Measurements from ENCODE around the gene NACC2. TPM values are rescaled to one million over a fixed set of nuclear protein-coding genes. Genes with fewer than 3 reads are reported as not detected.

The NACC2 gene
- total and polyA plus RNA-seq, 4 donors, result 4.8 to 17.8 (median 8.8) TPM

DNA sequence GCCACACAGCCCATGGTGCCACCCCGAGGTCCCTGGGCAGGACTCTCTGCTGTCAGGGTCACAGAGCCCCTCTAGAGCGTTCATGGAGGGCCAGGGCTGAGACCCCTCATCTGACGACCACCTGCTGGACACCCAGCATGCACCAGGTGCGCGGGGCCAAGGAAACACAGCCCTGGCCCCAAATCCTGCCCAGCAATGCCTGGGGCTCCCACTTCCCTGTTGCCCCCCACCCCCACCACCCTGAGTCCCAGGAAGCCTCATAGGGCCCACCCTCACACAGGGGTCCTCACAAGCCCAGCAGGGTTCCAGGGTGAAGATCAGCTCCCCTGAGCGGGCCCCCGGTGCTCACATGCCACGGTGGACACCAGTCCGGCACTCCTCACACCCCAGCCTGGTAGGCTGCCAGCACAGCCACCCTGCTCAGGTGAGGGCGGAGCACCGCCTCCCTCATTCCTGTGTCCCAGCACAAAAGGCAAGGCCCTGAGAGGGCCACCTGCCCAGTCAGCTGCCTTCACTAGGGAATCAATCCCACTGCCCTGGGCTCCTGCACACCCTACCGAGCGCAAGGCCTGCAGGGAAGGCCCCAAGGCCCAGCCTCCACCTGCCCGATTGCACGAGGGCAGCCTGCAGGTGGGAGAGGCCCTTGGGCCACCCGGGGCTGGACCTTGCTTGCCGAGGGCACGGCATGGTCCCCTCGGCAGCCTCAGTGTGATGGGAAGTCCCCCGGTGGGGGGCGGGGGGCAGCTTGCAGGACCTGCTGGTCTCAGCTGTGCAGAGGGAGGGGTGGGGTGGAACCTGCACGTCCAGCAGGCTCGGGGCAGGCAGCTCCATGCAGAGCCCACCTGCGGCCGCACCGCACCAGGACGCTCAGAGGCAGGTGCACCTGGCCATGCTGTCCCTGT is 77.5 kb downstream of the NACC2 start:
- Histone ChIP-seq H3K4me3 (ENCODE audit: low read depth in 1 of 3, low read length in 3 of 3) (no peak overlapping the region), H3K9me3 (ENCODE audit: control insufficient read depth in 4 of 4, low read length in 3 of 4) (no peaks in the 10 kb centered on the region), H3K9ac (ENCODE audit: low read depth in 1 of 2, low read length in 2 of 2) (no peak overlapping the region), H3K36me3 (ENCODE audit: control insufficient read depth in 4 of 4, insufficient read depth in 3 of 4, low read depth in 1 of 4, low read length in 3 of 4) (peaks cover 0 to 7% (median 0%) of the 10 kb centered on the region in 4 donors), H3K27ac (ENCODE audit: low read depth in 1 of 2, low read length in 2 of 2) (no peak overlapping the region), H3K27me3 (ENCODE audit: control insufficient read depth in 4 of 4, insufficient read depth in 4 of 4, low read length in 3 of 4) (no peaks in the 10 kb centered on the region), H3K4me1 (ENCODE audit: control insufficient read depth in 4 of 4, insufficient read depth in 4 of 4, low read length in 3 of 4) (peaks cover 3 to 15% (median 9%) of the 10 kb centered on the region in 4 donors)
- no peak for DNase-seq (ENCODE audit: low spot score)
- TF ChIP-seq RXRA (IDR thresholded peaks at IDR 0.05) (no peak), FOXA2 (IDR thresholded peaks at IDR 0.05) (no peak), HNF4A (conservative IDR thresholded peaks at IDR 0.05) (no peak)
- WGBS, result 96% methylated on average over 27 of the region's 27 CpGs

DNA sequence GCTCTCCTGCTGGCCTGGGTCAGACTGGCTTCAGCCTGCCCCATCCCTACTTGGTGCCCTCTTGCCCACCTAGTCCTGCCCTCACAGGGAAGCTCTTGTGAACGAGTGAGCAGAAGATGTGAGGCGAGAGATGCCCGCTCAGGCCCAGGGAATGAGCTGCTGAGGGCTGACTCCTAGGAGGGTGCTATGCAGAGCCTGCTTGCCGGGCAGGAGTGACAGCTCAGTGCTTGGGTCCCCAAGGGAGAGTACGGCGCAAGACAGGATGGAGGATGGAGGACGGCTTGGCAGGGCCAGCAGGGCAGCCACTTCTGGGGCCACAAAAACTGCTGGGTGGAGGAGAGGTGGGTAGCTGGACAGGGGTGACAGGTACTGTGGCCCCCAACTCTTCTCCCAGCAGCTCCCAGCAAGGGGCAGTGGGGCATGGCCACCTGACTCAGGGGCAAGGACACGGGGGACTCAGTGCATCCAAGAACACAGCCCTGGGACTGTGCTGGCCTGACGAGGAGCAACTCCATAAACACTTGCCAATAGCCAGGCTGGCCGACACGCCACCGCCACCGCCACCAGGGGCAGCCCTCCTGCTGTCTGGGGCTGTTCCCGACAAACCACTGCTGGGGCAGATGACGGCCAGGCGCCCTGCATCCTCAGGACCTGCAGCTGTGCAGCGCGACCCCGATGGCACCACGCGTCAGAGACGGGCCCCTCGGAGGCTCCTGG is 78.4 kb downstream of the NACC2 start:
- Histone ChIP-seq H3K27ac (ENCODE audit: low read depth in 1 of 2, low read length in 2 of 2) (no peak overlapping the region), H3K36me3 (ENCODE audit: control insufficient read depth in 4 of 4, insufficient read depth in 3 of 4, low read depth in 1 of 4, low read length in 3 of 4) (peaks cover 0 to 9% (median 0%) of the 10 kb centered on the region in 4 donors), H3K4me1 (ENCODE audit: control insufficient read depth in 4 of 4, insufficient read depth in 4 of 4, low read length in 3 of 4) (peaks cover 8 to 15% (median 12%) of the 10 kb centered on the region in 4 donors), H3K9ac (ENCODE audit: low read depth in 1 of 2, low read length in 2 of 2) (no peak overlapping the region), H3K27me3 (ENCODE audit: control insufficient read depth in 4 of 4, insufficient read depth in 4 of 4, low read length in 3 of 4) (no peaks in the 10 kb centered on the region), H3K4me3 (ENCODE audit: low read depth in 1 of 3, low read length in 3 of 3) (no peak overlapping the region), H3K9me3 (ENCODE audit: control insufficient read depth in 4 of 4, low read length in 3 of 4) (no peaks in the 10 kb centered on the region)
- TF ChIP-seq, protein P1, sequence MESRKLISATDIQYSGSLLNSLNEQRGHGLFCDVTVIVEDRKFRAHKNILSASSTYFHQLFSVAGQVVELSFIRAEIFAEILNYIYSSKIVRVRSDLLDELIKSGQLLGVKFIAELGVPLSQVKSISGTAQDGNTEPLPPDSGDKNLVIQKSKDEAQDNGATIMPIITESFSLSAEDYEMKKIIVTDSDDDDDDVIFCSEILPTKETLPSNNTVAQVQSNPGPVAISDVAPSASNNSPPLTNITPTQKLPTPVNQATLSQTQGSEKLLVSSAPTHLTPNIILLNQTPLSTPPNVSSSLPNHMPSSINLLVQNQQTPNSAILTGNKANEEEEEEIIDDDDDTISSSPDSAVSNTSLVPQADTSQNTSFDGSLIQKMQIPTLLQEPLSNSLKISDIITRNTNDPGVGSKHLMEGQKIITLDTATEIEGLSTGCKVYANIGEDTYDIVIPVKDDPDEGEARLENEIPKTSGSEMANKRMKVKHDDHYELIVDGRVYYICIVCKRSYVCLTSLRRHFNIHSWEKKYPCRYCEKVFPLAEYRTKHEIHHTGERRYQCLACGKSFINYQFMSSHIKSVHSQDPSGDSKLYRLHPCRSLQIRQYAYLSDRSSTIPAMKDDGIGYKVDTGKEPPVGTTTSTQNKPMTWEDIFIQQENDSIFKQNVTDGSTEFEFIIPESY (IDR thresholded peaks at IDR 0.05), result no peak
- TF ChIP-seq, protein P2, sequence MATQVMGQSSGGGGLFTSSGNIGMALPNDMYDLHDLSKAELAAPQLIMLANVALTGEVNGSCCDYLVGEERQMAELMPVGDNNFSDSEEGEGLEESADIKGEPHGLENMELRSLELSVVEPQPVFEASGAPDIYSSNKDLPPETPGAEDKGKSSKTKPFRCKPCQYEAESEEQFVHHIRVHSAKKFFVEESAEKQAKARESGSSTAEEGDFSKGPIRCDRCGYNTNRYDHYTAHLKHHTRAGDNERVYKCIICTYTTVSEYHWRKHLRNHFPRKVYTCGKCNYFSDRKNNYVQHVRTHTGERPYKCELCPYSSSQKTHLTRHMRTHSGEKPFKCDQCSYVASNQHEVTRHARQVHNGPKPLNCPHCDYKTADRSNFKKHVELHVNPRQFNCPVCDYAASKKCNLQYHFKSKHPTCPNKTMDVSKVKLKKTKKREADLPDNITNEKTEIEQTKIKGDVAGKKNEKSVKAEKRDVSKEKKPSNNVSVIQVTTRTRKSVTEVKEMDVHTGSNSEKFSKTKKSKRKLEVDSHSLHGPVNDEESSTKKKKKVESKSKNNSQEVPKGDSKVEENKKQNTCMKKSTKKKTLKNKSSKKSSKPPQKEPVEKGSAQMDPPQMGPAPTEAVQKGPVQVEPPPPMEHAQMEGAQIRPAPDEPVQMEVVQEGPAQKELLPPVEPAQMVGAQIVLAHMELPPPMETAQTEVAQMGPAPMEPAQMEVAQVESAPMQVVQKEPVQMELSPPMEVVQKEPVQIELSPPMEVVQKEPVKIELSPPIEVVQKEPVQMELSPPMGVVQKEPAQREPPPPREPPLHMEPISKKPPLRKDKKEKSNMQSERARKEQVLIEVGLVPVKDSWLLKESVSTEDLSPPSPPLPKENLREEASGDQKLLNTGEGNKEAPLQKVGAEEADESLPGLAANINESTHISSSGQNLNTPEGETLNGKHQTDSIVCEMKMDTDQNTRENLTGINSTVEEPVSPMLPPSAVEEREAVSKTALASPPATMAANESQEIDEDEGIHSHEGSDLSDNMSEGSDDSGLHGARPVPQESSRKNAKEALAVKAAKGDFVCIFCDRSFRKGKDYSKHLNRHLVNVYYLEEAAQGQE (IDR thresholded peaks at IDR 0.05), result no peak
- TF ChIP-seq EGR1 (IDR thresholded peaks at IDR 0.05; ENCODE audit: low read depth in 2 of 2) (no peak), RAD21 (IDR thresholded peaks at IDR 0.05) (no peak), TAF1 (conservative IDR thresholded peaks at IDR 0.05) (no peak), JUND (IDR thresholded peaks at IDR 0.05) (no peak)
- TF ChIP-seq, protein P3, sequence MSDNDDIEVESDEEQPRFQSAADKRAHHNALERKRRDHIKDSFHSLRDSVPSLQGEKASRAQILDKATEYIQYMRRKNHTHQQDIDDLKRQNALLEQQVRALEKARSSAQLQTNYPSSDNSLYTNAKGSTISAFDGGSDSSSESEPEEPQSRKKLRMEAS (IDR thresholded peaks at IDR 0.05), result no peak
- WGBS, result 97% methylated on average over 23 of the region's 23 CpGs
- DNase-seq (ENCODE audit: low spot score), result no peak

Data from liver (tissue), 9 donors.